ENCODE measurements around the gene GATA3. TPM values are rescaled to one million over a fixed set of nuclear protein-coding genes. Genes with fewer than 3 reads are reported as not detected.

Gene GATA3
- total and polyA plus RNA-seq, 2 experiments from 2014 or later, result 0.23 TPM; not detected in 1

- Mint-ChIP-seq H3K4me3 (peak overlapping the region; percentile 58), H3K4me1 (peaks cover 64% of the 10 kb centered on the region), H3K27me3 (ENCODE audit: insufficient read depth, low read depth, poor library complexity) (peaks cover 93% of the 10 kb centered on the region), H3K27ac (no peak overlapping the region), H3K36me3 (ENCODE audit: low read depth) (no peaks in the 10 kb centered on the region; the same call in 2 of the 3 replicates), H3K9me3 (peaks cover 3% of the 10 kb centered on the region; the same call in 1 of the 3 replicates)
- Histone ChIP-seq H3K36me3 (ENCODE audit: insufficient read depth) (no peaks in the 10 kb centered on the region), H3K27ac (ENCODE audit: low read depth) (no peak overlapping the region), H3K4me3 (peak overlapping the region; percentile 64), H2AFZ (peak overlapping the region; percentile 78), H3K4me2 (peak overlapping the region; percentile 90), H3F3A (replicated peaks; ENCODE audit: low read depth) (peaks cover 38% of the 10 kb centered on the region), H3K27me3 (ENCODE audit: insufficient read depth) (peaks cover 99% of the 10 kb centered on the region), H3K79me2 (replicated peaks; ENCODE audit: insufficient read depth) (no peaks in the 10 kb centered on the region), H3K9me2 (ENCODE audit: insufficient read depth) (no peaks in the 10 kb centered on the region), H4K20me1 (replicated peaks; ENCODE audit: insufficient read depth) (peaks cover 20% of the 10 kb centered on the region; the same call in 1 of the 2 replicates), H3K4me1 (ENCODE audit: insufficient read depth) (peaks cover 65% of the 10 kb centered on the region)
- TF ChIP-seq EZH2 (IDR thresholded peaks at IDR 0.05; ENCODE audit: low read depth, unreplicated experiment) (peak; percentile 90), ZNF114 (CRISPR knock-in tag; IDR thresholded peaks at IDR 0.05) (no peak), EZH2phosphoT487 (IDR thresholded peaks at IDR 0.05; ENCODE audit: unreplicated experiment) (peak; percentile 43)
- ATAC-seq (peak; percentile 8), DNase-seq (ENCODE audit: low spot score) (peak; percentile 81)
Measured at GRCh38 chr10:8049045-8049864, 5.2 kb upstream of the GATA3 start.

- Mint-ChIP-seq H3K27me3 (ENCODE audit: insufficient read depth, low read depth, poor library complexity) (peaks cover 91% of the 10 kb centered on the region), H3K36me3 (ENCODE audit: low read depth) (no peaks in the 10 kb centered on the region; the same call in 2 of the 3 replicates), H3K4me3 (peak overlapping the region; percentile 66), H3K9me3 (peaks cover 3% of the 10 kb centered on the region; the same call in 1 of the 3 replicates), H3K27ac (no peak overlapping the region), H3K4me1 (peaks cover 59% of the 10 kb centered on the region)
- Histone ChIP-seq H3K36me3 (ENCODE audit: insufficient read depth) (no peaks in the 10 kb centered on the region), H3K4me2 (peak overlapping the region; percentile 90), H3K4me1 (ENCODE audit: insufficient read depth) (peaks cover 58% of the 10 kb centered on the region), H2AFZ (peak overlapping the region; percentile 78), H3K27ac (ENCODE audit: low read depth) (no peak overlapping the region), H4K20me1 (replicated peaks; ENCODE audit: insufficient read depth) (peaks cover 17% of the 10 kb centered on the region; the same call in 1 of the 2 replicates), H3K9me2 (ENCODE audit: insufficient read depth) (no peaks in the 10 kb centered on the region), H3F3A (replicated peaks; ENCODE audit: low read depth) (peaks cover 38% of the 10 kb centered on the region), H3K4me3 (peak overlapping the region; percentile 64), H3K79me2 (replicated peaks; ENCODE audit: insufficient read depth) (no peaks in the 10 kb centered on the region), H3K27me3 (ENCODE audit: insufficient read depth) (peaks cover 97% of the 10 kb centered on the region)
- TF ChIP-seq ZNF331 (CRISPR knock-in tag; IDR thresholded peaks at IDR 0.05; ENCODE audit: low read depth) (no peak), EZH2 (IDR thresholded peaks at IDR 0.05; ENCODE audit: low read depth, unreplicated experiment) (peak; percentile 84), EZH2phosphoT487 (IDR thresholded peaks at IDR 0.05; ENCODE audit: unreplicated experiment) (no peak)
- DNase-seq (ENCODE audit: low spot score) (peak; percentile 79), ATAC-seq (peak; percentile 12)
Measured at GRCh38 chr10:8049865-8050555, 4.5 kb upstream of the GATA3 start.

- peaks cover 57% of the 10 kb centered on the region for H3K4me1 Mint-ChIP-seq
- Histone ChIP-seq H3K27ac (ENCODE audit: low read depth) (no peak overlapping the region), H2AFZ (peak overlapping the region; percentile 78), H3K79me2 (replicated peaks; ENCODE audit: insufficient read depth) (no peaks in the 10 kb centered on the region), H3K4me1 (ENCODE audit: insufficient read depth) (peaks cover 53% of the 10 kb centered on the region), H3K36me3 (ENCODE audit: insufficient read depth) (no peaks in the 10 kb centered on the region), H4K20me1 (replicated peaks; ENCODE audit: insufficient read depth) (peaks cover 14% of the 10 kb centered on the region; the same call in 1 of the 2 replicates), H3K4me3 (peak overlapping the region; percentile 64), H3K4me2 (peak overlapping the region; percentile 90), H3K9me2 (ENCODE audit: insufficient read depth) (no peaks in the 10 kb centered on the region), H3F3A (replicated peaks; ENCODE audit: low read depth) (peaks cover 36% of the 10 kb centered on the region), H3K27me3 (ENCODE audit: insufficient read depth) (peaks cover 97% of the 10 kb centered on the region)
- peak overlapping the region; percentile 66 for H3K4me3 Mint-ChIP-seq
- H3K27ac Mint-ChIP-seq, result no peak overlapping the region
- H3K27me3 Mint-ChIP-seq (ENCODE audit: insufficient read depth, low read depth, poor library complexity), result peaks cover 91% of the 10 kb centered on the region
- peaks cover 2% of the 10 kb centered on the region; the same call in 1 of the 3 replicates for H3K36me3 Mint-ChIP-seq (ENCODE audit: low read depth)
- H3K9me3 Mint-ChIP-seq, result peaks cover 3% of the 10 kb centered on the region; the same call in 1 of the 3 replicates
- peak; percentile 5 for ATAC-seq
- peak; percentile 64 for DNase-seq (ENCODE audit: low spot score)
- no peak for TF ChIP-seq REST (IDR thresholded peaks at IDR 0.05; ENCODE audit: unreplicated experiment)
- TF ChIP-seq ZNF331 (CRISPR knock-in tag; IDR thresholded peaks at IDR 0.05; ENCODE audit: low read depth), result no peak
- no peak for TF ChIP-seq JUNB (IDR thresholded peaks at IDR 0.05; ENCODE audit: unreplicated experiment)
- TF ChIP-seq CREB1 (CRISPR knock-in tag; IDR thresholded peaks at IDR 0.05; ENCODE audit: low read depth), result no peak
Measured at GRCh38 chr10:8050556-8051108, 3.9 kb upstream of the GATA3 start.

Measured in GM23338 (cell line).